ENCODE data around the gene GALT.

GALT gene

DNA sequence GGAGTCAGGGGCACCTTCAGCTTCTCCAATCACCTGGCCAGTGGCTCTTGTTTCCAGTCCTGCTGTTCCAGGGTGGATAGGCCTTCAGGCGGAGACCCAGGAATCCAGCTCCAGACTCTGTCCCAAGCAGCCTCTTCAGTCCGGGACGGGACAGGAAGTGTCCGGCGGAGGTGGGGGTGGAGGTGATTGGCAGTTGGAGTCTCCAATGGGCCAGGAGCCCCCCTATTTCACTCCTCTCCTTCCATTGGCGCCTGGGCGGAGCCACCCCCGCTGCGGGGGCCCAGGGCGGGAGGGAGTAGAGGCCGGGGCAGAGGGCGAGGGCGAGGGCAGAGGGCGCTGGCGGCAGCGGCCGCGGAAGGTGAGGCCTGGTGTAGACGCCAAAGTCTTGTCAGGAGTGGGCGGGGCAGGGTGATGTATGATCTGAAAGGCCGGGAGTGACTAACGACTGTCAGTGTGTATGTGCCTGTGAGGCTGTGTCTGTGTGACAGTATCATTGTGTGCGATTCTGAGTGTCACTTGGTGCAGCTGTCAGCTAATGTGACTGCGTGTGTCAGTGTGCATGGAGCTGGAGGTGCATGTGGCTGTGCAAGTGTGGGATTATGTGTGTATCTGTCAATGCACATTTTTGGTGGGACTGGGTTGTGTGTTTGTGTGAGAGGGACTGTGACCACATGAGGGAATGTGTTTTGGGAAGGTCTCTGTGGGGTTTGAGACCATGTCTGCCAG is 5.6 kb downstream of the GALT start, which contains the start of gene IL11RA:
TSS of gene IL11RA (plus strand) at position 310 of the 726 bp plus-strand sequence. CDS start 3,033 bp downstream, outside the sequence.
- DNase-seq (ENCODE audit: low read depth), result no peak

GRCh38 chr9:34652602-34653000 is 6.1 kb downstream of the GALT start:
- no peak for DNase-seq (ENCODE audit: low read depth)

DNA sequence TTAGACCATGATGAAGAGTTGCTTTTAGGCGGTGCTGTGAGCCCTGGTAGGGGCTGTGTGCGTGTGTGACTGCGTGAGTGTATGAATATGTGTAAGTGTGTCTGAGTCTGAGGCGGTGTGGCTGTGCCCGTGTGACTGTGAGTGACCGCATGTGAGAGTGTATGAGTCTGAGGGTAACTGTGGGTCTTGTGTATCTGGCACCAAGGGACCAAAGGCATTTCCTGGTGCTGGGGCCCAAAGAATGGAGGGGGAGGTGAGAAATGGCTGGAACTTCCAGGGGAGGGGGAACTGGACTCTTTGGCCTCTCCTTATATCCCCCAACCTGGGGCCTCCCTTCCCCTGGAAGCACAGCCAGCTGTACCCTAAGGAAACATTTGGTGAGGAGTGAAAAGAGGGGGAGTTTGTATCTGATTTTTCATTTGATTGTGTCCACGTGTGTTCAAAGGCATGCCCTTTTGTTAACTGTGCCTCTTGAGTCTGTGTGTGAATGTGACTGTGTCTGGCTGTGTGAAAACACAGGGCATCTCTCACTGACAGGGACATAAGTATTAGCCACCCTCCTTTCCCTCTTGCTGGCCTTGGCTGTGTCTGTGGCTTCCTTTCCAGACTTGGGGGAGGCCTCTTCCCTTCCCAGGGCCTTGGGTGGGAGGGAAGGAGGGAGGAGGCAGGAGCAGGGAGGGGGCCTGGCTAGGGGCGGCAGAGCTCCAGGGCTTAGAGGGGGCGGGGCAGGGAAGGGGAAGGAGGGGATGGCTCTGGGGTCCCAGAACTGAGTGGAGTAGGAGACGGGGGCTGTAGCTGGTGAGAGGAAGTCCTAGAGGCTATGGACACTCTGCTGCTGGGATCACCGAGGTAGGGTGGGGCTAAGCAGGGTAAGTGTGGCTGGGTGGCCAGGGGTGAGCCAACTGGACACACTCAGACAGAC is 6.9 kb downstream of the GALT start:
- DNase-seq (ENCODE audit: low read depth), result no peak

GRCh38 chr9:34654323-34655051 is 8.0 kb downstream of the GALT start:
- DNase-seq (ENCODE audit: low read depth), result no peak

- no peak for DNase-seq (ENCODE audit: low read depth)
Measured at GRCh38 chr9:34655394-34655793, 8.9 kb downstream of the GALT start.

GRCh38 chr9:34656992-34657391 is 10.5 kb downstream of the GALT start:
- DNase-seq (ENCODE audit: low read depth), result no peak

GRCh38 chr9:34658461-34658860 is 12.0 kb downstream of the GALT start:
- DNase-seq (ENCODE audit: low read depth), result no peak

DNA sequence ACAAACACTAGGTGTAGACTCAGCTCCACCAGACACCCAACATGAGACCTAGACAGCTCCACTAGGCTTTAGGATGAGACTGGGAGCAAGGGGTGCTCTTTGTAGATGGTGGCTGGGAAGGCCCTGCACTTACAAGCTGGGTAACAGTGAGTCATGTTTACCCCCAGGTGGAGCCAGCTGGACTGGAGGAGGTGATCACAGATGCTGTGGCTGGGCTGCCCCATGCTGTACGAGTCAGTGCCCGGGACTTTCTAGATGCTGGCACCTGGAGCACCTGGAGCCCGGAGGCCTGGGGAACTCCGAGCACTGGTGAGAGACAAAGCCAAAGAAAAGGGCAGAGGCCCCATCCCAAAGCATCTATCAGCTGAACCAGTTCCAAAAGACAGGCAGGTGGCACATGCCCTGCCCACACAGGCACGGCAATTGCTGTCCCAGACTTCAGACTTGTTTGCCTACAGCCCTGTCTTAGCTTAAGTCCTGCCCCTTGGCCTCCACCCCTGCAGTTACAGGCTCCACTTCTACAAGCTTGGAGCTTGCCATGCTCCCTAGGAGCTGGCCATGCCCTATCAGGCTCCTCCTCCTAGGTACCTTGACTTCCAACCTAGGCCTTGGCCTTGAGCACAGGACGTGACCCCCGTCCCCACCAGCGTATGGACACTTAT is 13.2 kb downstream of the GALT start:
- DNase-seq (ENCODE audit: low read depth), result no peak

DNA sequence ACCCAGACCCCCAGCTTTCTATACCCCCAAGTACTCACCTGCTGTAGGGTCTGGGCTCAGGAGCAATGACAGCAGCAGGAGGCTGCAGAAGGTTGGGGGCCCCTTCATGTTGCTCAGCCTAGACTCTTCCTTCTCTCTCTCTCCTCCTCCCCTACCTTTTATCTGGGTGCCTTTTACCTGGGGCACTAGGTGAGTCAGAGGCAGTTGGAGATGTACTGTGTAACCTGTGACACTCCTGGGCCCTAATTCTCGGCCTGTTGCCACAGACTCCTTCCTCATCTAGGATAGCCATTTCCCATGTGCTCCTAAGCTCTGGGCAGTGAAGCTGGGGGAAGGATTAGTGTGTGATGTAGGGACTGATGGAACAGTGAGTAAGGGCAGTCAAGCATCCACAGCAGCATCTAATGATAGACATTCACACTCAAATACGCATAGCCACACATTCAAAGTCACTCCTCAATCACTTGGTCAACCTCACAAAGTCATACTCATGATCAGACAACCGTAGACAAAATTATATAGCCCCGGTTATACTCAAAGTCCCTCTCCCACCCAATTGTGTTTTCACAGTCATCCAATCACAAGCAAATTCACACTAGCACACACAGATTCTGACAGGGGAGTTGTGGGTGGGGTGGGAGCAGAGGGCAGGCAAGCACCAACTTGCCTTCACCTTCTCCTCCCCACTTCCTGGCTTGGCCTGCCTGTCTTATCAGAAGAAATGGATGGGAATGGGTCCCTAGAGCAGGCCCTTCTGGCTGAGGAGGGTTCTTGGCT is 16.2 kb downstream of the GALT start, which contains the start of gene CCL27:
TSS of gene CCL27 (minus strand) at position 132 of the 777 bp plus-strand sequence. CDS start at position 108, 24 bp downstream.
- no peak for DNase-seq (ENCODE audit: low read depth)

- no peak for DNase-seq (ENCODE audit: low read depth)
Measured at GRCh38 chr9:34663303-34663605, 16.8 kb downstream of the GALT start.

DNA sequence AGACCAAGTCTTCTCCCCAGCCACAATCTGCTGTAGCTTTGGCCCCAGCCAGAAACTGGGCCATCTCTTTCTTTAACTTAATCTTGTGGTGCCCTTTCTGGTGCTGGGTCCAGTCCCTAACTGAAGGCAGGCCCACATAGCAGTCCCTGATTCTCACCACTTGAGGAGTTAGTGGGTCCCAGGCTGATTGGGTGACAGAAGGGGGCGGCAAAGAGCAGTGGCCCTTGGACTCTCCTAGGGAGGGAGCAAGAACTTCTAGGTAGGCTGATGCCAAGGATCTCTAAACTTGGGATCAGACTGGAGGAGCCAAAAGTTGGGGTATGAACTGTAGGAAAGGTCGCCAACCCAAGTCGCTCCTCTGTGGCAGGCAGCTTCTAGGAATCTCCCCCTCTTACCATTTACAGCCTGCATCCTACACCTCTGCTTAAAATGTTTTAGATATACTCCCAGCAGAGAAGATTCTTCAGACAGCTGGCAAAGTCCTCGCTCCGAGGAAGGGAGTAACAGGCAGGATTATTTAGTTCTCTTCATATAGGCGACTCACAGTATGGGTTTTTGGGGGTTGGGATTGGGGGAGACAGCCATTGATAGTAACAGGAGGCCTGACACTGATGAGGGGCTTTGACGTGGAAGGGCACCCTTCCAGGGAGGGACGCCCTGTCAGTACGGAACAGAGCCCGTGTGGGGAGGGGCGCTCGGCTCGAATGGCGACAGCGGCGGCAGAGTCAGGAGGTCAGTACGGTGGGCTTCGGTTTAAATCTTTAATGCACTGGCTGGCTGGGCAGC is 18.0 kb downstream of the GALT start:
- peak; percentile 56 for DNase-seq (ENCODE audit: low read depth)

GRCh38 chr9:34665067-34665380 is 18.5 kb downstream of the GALT start:
- DNase-seq (ENCODE audit: low read depth), result no peak

DNA sequence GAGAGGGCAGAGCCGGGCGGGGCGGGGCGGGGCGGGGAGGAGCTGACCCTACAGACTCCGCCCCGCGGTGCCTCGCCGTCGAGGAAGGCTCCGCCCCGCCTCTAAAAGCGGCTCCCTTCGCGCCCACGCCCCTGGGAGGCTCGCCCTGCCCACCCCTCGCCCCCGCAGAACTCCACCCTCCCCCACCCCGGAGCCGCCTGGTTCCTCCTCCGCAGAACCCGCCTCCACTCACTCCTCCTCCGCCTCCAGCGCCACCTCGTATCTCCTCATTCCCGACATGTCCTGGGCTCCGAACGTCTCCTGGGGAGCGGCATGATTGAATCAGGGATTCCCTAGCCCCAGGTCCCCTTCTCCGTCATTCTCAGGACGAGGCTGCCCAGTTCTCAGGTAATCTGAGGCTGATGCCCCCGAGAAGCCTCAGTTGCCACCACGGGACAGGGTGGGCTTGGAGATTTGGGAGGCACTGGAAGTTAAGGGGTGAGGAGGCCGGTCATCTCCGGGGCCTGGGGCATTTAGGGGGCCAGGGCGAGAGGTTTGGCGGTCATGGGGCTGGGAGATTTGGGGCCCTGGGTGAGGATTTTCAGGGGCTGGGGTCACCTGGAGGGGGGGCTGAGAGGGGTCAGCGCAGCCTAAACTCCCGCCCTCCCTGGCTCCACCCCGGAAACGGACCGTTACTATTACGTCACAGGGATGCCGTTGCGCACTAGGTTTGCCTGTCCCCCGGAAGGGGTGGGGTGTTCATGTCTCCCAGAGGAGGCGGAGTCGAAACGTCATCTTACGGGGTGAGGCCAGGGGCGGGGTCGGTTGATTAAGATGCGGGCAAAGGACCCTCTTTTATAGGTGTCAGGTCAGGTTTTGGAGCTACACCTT is 19.1 kb downstream of the GALT start:
- DNase-seq (ENCODE audit: low read depth), result peak; percentile 79

- DNase-seq (ENCODE audit: low read depth), result no peak
Measured at GRCh38 chr9:34669809-34670562, 23.5 kb downstream of the GALT start.

DNA sequence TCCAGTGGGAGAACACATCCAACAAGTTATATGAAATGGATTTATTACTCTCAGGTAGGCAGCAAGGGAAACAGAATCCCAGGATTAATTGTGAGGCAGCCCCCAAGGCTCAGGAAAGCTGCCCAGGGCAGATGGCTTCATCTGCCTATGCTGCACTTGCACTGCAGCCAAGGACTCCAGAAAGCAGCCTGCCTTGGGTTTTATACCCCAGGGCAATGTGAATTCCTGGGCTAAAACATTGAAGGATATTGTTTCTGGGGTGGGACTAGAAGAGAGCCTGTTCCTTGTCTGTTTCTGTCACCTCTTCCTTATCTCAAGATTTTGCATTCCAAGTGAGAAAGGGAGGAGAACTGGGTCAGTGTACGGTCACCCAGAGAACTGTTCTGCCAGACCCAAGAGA is 24.8 kb downstream of the GALT start:
- no peak for DNase-seq (ENCODE audit: low read depth)

DNA sequence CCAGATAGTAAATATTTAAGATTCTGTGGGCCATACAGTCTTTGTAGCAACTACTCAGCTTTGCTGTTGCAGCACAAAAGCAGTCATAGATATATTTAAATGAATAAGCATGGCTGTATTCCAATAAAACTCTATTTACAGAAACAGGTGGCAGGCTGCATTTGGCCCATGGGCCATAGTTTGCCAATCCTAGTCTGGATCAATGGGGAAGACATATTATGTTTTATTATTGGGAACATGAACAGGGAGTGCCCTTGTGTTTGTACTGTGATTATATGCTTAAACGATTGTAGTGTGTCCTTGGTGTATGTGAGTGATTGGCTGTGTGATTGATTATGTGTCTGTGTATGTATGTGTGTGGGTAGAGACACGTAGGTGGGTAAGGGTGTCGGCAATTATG is 28.0 kb downstream of the GALT start:
- no peak for DNase-seq (ENCODE audit: low read depth)

- DNase-seq (ENCODE audit: low read depth), result peak; percentile 23
Measured at GRCh38 chr9:34675048-34675714, 28.7 kb downstream of the GALT start.

- DNase-seq (ENCODE audit: low read depth), result no peak
Measured at GRCh38 chr9:34675869-34676268, 29.4 kb downstream of the GALT start.
